Measurements from ENCODE around the gene COQ9.

DNA sequence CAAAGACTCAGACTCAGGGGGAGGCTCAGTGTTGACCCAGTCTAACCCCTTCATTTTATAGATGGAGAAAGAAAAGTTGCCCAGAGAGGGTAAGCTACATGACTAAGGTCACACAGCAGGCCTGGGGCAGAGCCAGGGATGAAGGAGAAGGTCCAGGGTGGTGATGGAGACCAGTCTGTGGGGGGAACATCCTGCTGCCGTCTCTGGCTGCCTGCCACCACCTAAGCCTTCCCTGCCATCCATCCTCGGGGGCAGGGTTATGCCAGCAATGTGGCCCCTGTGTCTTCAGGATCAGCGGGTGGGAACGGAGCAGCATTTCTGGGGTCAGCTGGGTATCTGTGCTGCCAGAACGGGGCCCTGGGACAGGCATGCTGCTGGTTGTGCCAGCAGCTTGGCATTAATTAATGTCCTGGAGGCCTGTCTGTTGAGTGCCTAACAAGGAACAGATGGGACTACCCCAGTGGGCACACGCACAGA lies 33.5 kb downstream of the COQ9 start:
- TF ChIP-seq CTCF (conservative IDR thresholded peaks at IDR 0.05; ENCODE audit: low read length) = no peak
- no peak for TF ChIP-seq EZH2phosphoT487 (IDR thresholded peaks at IDR 0.05; ENCODE audit: borderline replicate concordance)
